GM10266 (cell line): ENCODE measurements around the gene ADORA1.

Experiments used
- DNase-seq: peaks from one replicate; pipeline ENCODE4 v3.0.0; 2012; ENCODE audit errors: extremely low spot score
- CTCF ChIP-seq: IDR thresholded peaks from 2 replicates; pipeline ENCODE4 v1.5.1; 2012; ENCODE audit warnings: mild to moderate bottlenecking, low read depth; ENCODE audit not compliant: control insufficient read depth, insufficient read depth; ENCODE audit errors: missing control alignments

Gene ADORA1

GRCh38 chr1:203186446-203187303, 59.1 kb downstream of the ADORA1 start, which contains the start of gene CHI3L1:
TSS of gene CHI3L1 (minus strand) at chr1:203186704. CDS start at chr1:203186623, 81 bp downstream.
- DNase-seq = no peak
- no peak for TF ChIP-seq CTCF

GRCh38 chr1:203187304-203187685, 59.8 kb downstream of the ADORA1 start:
- no peak for TF ChIP-seq CTCF
- no peak for DNase-seq

- no peak for DNase-seq
- TF ChIP-seq CTCF = no peak
Measured at GRCh38 chr1:203187689-203188264, 60.3 kb downstream of the ADORA1 start.

GRCh38 chr1:203188686-203189232, 61.2 kb downstream of the ADORA1 start:
- TF ChIP-seq CTCF = no peak
- no peak for DNase-seq

- no peak for DNase-seq
- TF ChIP-seq CTCF = no peak
Measured at GRCh38 chr1:203189951-203190352, 62.4 kb downstream of the ADORA1 start.

- no peak for TF ChIP-seq CTCF
- DNase-seq = no peak
Measured at GRCh38 chr1:203190949-203191348, 63.4 kb downstream of the ADORA1 start.

- TF ChIP-seq CTCF = no peak
- no peak for DNase-seq
Measured at GRCh38 chr1:203196371-203196770, 68.8 kb downstream of the ADORA1 start.
